Activated CD4-positive, alpha-beta T cell treated with anti-CD3 and anti-CD28 coated beads, Interleukin-2, amount 50 U/mL, for 24 hours (primary cell): Measurements from ENCODE around the gene EXOSC9.

Source experiments
- DNase-seq, 2 donors: peaks; one replicate each; pipeline ENCODE4 v3.0.0-alpha.2; 2020; ENCODE audit warnings: low read depth in 1 of 2, low spot score in 1 of 2

Gene EXOSC9

DNA sequence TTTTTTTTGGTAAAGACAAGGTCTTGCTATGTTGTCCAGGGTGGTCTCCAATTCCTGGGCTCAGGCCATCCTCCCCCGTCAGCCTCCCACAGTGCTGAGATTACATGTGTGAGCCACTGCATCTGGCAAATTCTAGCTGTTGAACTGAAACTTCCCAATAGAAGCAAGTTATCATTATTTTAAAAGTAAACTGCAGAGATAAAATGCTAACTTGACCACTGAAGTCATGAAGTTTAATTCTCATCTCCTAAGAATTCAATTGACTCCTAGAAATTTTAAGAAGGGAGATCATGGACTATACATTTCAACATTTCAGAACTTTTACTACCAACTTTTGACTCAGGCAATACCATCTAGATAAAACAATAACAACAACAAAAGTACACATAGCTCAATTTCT, 11.7 kb upstream of the EXOSC9 start:
- no peak for DNase-seq

DNA sequence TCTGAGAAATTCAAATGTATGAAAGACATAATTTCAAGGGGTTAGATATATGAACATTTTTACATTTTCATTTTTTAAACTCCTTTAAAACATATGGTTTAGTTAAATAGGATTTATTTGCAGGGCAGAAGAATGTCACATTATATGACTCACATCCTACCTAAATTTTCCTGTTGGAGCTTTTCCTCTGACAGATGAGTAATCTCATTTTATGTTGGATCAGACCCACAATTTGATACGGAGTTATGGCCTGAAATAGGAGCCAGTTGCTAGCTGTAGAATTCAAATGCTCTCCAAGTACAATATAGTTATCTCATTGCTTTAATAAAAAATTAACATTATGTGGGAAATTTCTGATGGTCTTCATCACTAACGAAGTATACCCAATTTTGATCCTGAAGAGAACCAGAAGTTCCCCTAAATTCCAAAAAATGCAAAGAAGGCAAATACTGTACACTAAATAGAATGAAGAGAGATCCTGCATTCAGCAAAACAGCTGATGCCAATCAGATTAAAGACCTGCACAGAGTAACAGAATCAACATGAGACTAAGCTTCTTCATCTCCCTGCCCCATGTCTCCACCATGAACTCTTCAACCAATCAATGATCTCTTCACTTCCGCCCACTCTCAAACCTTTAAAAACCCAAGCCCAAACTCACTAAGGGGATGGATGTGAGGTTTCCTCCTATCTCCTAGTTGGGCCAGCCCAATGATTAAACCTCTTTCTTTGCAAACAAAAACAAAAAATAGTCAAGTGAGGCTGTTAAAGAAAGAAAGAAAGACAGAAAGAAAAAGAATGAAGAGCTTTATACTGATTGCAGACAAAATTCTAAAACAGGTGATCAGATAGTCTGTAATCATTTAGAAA, 10.9 kb upstream of the EXOSC9 start:
- no peak for DNase-seq

DNA sequence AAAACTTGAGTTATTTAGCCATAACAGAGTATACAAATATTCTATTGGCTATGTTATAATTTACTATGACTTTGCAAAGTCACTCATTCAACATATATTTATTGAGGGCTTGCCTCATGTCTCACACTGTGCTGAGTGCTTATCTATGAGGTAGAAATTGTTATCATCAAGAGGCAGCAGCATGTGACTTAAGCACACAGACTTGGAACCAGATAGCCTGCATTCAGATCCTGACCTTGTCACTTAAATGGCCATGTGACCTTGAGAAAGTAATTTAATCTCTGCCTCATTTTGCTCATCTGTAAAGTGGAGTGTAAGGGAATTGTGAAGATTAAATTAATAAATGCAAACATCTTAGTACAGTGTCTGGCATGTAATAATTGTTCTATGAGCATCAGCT, 10.1 kb upstream of the EXOSC9 start:
- DNase-seq, result no peak

DNA sequence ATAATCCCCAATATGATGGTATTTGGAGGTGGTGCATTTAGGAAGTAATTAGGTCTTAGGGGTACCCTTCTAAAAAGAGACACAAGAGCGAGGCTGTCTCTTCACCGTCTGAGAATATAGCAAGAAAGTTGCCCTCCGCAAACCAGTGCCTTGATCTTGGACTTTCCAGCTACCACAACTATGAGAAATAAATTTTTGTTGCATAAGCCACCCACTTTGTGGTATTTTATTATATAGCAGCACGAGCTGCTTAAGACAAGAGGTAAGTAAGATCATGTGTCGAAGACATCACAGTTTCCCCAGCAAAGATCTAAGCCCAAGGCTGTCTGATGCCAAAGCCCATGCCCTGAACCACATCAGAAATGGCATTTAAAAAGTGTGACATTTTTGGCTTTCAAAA, 9.6 kb upstream of the EXOSC9 start:
- no peak for DNase-seq

DNA sequence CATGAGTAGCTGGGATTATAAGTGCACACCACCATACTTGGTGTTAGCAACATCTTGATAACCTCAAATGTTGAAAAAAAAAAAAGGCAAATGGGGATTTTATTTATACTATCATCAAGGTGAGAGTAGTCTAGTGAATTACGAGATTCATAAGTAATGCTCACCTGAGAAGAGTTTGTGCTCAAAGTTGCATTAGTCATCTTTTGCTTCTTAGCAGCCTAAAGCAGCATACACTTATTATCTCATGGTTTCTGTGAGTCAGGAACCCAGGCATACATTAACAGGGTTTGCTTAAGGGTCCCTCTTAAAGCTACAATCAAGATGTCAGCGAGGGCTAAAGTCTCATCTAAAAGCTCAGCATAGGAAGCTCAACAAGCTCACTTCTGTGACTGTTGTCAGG, 8.2 kb upstream of the EXOSC9 start:
- DNase-seq, result no peak

GRCh38 chr4:121794505-121795188, 6.5 kb upstream of the EXOSC9 start:
- DNase-seq, result no peak

DNA sequence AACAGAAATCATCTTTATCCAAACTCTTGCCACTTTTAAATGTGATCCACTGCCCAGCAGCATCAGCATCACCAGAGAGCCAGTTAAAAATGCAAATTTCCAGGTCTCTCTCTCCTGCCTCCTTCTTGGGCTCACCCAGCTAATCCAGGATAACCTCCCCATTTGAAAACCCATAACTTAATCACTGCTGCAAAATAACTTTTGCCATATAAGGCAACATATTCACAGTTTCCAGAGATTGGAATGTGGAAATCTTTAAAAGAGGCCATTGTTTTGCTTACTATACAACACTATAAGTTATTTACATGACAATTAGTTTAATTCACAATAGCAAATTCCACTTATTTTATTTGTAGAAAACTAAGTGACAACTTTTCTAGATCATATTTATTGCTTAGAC, 4.8 kb upstream of the EXOSC9 start:
- DNase-seq, result no peak

- no peak for DNase-seq
Observed at GRCh38 chr4:121799208-121799823, 1.8 kb upstream of the EXOSC9 start.

GRCh38 chr4:121799867-121800501, 1.1 kb upstream of the EXOSC9 start:
- DNase-seq, result no peak

GRCh38 chr4:121800638-121800960, 524 bp upstream of the EXOSC9 start:
- DNase-seq, result no peak

GRCh38 chr4:121801715-121802075, 572 bp downstream of the EXOSC9 start:
- DNase-seq, result no peak

DNA sequence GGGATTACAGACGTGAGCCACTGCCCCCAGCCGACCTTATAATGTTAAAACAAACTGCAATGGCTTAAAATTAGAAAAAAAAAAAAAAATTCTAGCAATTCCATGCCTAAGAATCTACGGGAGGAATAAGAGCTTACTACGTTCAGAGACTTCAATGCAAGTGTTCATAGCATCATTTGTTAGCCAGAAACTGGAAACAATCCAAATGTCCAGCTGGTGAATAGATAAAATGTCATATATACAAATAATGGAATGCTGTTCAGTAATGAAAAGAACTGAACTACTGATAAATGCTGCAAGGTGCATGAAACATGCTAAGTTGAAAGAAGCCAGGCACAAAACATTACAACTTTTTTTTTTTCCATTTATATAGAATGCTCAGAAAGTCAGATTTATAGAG, 5.3 kb downstream of the EXOSC9 start:
- no peak for DNase-seq

DNA sequence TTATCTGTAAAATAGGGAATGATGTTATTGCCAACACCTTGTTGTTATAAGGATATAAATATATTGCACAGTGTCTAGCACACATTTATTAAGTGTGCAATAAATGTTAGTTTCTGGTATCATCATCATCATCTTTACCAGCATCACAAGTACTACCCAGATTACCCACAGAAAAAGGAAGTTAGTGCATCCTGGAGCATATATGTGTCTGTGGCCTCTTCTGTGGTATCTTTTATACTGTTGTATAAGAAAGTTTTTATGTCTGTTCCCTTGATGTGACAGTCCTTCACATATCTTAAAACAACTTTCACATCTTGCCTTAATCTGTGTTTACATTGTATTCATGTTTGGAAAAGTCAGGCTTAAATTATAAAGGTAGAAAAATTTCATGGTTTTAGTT, 10.0 kb downstream of the EXOSC9 start:
- DNase-seq, result no peak

GRCh38 chr4:121814756-121815155, 13.6 kb downstream of the EXOSC9 start:
- no peak for DNase-seq

- no peak for DNase-seq
Observed at GRCh38 chr4:121817006-121817405, 15.9 kb downstream of the EXOSC9 start.

DNA sequence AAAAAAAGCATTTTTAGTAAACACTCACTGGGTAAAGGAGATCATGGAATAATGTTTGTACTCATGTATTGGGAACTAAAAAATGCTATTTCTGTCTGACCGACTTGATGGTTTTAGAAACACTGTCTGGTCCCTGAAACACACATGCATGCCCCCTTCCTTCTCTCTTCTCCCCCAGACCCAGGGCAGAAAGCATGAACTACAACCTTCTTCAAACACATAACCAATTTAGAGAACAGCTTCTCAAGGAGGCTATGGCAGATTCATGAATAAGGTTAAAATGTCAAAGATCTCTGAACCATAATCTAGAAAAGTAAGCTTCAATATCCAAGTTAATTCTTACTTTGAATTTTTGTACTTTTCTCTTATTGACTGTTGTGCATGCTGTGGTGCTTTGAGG, 16.6 kb downstream of the EXOSC9 start:
- no peak for DNase-seq

- DNase-seq, result no peak
Observed at GRCh38 chr4:121818215-121818614, 17.1 kb downstream of the EXOSC9 start.

- no peak for DNase-seq
Observed at GRCh38 chr4:121819216-121819965, 18.3 kb downstream of the EXOSC9 start.

- no peak for DNase-seq
Observed at GRCh38 chr4:121822047-121822446, 20.9 kb downstream of the EXOSC9 start.

GRCh38 chr4:121822796-121823504, 21.8 kb downstream of the EXOSC9 start:
- peak; percentile 7 for DNase-seq
